ENCODE results near the gene DLGAP3.

- no peak for TF ChIP-seq CTCF (IDR thresholded peaks at IDR 0.05)
- no peak for TF ChIP-seq POLR2A (IDR thresholded peaks at IDR 0.05)
These were observed 1.3 kb downstream of the DLGAP3 start for GRCh38 chr1:34928066-34928696.

Measured in ovary (tissue), 3 donors.